SKM-1 treated with dmso at 0.1 percent for 144 hours (cell line): Measurements from ENCODE around the gene KRTAP10-1.
A peak's percentile ranks its signal among the peaks of the same experiment; 100 is the strongest.
"Not testable (repeated sequence)": the region's sequence is repeated elsewhere in the genome, so short reads cannot be mapped to it uniquely, and the experiment has no call there.

Experiments
- DNase-seq: peaks from one replicate; lab custom pipeline; 2025; ENCODE audit not compliant: unreplicated experiment; lab: John Stamatoyannopoulos, UW

KRTAP10-1 gene

GRCh38 chr21:44571844-44572782 is 32.1 kb upstream of the KRTAP10-1 start:
- DNase-seq, result no peak

DNA sequence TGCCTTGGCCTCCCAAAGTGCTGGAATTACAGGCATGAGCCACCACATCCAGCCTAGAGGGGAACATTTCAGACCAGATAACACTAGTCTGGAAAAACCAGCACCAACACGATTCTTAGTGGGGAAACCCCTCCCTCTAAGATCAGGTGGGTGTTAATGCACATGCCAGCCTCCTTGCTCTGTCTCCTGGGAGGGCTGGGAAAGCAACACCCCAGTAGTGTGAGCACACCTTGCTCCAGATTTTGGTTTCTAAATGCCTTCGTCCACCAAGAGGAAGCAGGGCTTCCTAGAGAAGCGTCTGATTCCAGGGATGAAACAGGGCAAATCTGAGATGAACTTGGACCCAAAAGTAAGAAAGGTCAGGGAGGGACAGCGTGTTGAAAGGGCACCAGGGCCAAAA is 31.3 kb upstream of the KRTAP10-1 start:
- no peak for DNase-seq

- DNase-seq, result no peak
Measured at GRCh38 chr21:44569861-44570517, 30.0 kb upstream of the KRTAP10-1 start.

- no peak for DNase-seq
Measured at GRCh38 chr21:44568667-44569556, 28.9 kb upstream of the KRTAP10-1 start.

DNA sequence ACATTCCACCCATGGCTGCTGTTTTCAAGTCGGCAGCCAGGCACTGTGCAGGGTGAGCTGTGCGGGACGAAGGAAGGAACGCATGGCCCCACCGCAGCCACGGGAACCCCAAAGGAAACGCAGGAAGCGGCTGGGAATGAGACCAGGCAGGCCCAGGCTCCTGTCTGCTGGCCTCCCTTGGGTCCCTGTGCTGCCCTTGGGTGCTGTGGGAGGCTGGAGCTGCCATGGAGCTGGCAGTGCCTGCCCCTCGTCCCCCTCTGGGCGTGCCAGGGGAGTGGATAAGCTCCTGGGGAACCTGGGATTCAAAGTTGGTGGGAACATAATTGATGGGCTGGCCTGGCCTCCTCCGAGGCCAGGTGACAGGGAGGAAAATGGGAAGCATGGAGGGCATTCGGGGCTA is 28.3 kb upstream of the KRTAP10-1 start:
- no peak for DNase-seq

DNA sequence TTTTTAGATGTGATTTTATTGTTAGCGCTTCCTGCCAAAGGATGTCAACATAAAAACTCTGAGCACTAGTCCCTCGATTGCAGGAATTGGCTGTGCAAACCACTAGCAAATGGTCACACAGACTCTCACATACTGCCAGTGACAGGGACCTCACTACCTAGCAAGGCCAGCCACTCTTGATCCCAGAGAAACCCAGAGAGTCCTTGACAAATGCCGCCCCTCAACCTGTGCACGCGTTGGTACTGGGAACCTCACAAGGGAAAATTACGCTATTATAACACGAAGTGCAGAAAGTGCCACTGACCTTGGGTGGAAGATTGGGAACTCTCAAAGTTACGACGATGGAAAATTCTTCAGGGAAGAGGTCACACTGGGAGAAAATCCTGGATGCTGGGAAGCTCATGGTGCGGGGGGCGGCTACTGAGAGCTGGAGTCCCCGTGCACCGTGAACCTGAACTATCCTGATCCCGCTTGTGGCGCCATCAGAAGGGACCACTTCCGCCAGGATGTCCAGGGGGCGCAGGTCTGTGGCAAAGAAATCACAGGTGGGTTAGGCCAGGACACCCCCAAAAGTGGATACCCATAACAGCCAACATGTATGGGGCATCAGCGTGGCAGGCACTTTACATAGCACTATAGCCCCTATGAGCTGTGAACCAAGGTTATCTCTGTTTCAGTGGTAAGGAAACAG is 27.6 kb upstream of the KRTAP10-1 start:
- no peak for DNase-seq

- DNase-seq, result peak; percentile 25
Measured at GRCh38 chr21:44566403-44566802, 26.4 kb upstream of the KRTAP10-1 start.

GRCh38 chr21:44564886-44565598 is 25.0 kb upstream of the KRTAP10-1 start:
- DNase-seq, result no peak

DNA sequence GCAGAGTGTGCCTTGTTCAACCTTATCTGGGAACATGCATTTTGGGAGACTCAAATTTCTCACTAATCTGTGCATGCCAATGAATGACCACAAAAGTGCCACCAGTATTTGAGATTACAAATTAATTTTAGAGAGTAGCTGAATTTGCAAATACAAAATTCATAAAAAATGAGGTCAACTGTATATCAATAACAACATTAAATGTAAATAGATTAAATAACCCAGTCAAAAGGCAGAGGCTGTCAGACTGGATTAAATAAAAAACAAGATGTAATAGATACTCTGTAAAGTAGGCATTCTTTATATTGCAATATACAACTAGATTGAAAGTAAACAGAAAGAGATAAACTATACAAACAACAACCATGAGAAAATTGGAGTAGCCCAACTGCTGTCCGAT is 24.1 kb upstream of the KRTAP10-1 start:
- no peak for DNase-seq

GRCh38 chr21:44558695-44559094 is 18.7 kb upstream of the KRTAP10-1 start, which contains the start of gene KRTAP10-3:
TSS of gene KRTAP10-3 (minus strand) at chr21:44558795. CDS start at chr21:44558715, 80 bp downstream.
- no peak for DNase-seq

- not testable (repeated sequence) for DNase-seq
Measured at GRCh38 chr21:44558329-44558675, 18.3 kb upstream of the KRTAP10-1 start.

DNA sequence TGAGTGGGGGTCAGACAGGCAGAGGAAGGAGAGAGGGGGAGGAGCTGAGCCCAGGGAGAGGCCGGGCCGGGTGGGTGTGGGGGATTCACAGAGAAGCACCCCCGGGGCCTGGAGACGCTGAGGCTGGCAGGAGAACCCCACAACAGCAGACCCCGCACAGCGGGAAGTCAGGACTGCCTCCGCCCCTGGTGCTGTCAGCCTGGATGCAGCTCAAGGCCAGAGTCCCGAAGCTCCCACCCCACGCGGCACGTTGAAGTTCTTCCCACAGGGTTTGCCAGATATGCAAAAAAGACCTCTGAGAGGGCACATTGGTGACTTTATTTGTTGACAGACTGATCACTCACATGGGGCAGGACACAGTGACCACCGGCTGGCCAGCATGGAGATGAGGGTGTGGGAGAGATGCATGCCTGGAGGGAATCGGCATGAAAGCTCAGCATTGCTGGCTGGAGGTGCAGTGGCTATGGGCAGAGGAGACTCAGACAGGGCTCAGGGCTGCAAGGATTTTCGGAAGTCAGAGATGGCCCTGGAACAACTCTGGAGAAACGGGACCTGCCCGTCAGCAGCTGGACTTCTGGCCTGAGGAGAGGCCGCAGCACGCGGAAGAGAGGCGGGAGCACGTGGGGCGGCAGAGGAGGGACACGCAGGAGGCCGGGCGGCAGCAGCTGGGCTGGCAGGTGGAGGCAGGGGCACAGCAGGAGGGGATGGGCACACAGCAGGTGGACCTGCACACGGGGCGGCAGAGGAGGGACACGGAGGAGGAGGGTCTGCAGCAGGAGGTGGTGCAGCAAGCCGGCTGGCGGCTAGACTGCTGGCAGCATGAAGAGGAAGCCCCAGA is 17.7 kb upstream of the KRTAP10-1 start:
- DNase-seq, result no peak

GRCh38 chr21:44556879-44557278 is 16.9 kb upstream of the KRTAP10-1 start:
- no peak for DNase-seq

DNA sequence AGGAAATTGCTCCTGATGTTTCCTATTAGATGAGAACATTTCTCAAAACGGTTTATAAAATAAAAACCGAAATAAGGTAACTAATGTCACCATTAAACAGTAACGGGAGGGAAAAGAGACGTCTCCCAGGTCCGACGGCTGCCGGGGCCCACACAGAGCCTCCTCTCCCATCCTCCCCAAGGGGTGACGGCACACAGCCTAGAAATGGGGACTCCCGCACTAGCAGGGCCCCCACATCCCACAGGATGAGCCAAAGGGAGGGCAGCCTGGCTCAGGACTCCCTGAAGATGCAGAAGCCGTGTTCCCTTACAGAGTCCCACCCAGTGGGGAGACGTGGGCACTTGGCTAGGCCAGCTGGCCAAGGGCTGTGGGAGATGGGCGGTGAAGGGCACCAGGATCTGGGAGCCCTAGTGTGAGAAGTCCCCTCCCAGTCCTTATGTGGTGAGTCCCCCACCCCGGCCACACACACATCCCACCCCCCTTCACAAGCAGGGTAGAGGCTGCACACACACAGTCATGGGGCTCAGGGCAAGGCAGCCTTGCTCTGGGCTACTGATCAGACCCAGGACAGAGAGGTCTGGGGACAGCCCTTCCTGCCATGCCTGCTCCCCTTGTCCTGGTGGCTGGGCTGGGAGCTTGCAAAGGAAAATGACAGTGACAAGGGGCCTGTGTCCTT is 15.3 kb upstream of the KRTAP10-1 start:
- DNase-seq, result no peak

- DNase-seq, result no peak
Measured at GRCh38 chr21:44552681-44553080, 12.7 kb upstream of the KRTAP10-1 start.

GRCh38 chr21:44552136-44552535 is 12.1 kb upstream of the KRTAP10-1 start:
- DNase-seq, result no peak

DNA sequence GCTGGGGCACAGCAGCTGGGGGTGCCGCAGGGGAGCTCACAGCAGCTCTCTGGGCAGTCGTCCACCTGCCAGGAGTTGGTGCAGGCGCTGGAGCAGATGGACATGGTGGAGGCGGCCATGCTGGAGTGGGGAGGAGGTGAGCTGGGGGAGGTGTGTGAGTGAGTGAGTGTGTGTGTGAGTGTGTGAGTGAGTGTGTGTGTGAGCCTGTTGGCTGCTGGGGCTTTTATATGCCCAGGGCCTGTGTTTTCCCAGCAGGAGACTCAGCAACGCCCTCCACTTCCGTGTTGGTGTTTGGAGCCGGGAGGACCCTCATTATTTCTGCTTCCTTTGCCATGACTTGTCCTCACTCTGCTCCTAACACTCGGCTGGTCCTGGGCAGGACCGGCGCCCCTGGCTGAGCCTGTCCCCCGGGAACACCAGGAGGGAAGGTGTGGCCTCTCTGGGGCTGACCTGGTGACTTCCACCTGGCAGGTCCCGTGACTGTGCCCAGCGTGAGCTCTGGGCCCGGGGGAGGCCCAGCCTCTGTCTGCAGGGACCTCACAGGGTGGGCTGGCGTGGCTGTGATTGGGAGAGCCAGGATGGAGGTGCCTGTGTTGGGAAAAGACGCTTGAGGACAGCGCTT is 11.5 kb upstream of the KRTAP10-1 start, which contains the start of gene KRTAP10-2:
Gene KRTAP10-2, minus strand, starts transcription at position 166 of the 622 bp plus-strand sequence. Its CDS starts 47 bp downstream, at position 119.
- DNase-seq, result no peak

DNA sequence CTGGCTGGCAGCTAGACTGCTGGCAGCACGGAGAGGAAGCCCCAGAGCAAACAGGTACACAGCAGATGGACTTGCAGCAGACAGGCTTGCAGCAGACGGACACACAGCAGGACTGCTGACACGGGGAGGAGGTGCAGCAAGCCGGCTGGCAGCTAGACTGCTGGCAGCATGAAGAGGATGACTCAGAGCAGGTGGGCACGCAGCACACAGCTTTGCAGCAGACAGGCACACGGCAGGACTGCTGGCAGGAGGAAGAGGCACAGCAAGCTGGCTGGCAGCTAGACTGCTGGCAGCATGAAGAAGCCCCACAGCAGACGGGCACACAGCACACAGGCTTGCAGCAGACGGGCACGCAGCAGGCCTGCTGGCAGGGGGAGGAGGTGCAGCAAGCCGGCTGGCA is 10.8 kb upstream of the KRTAP10-1 start:
- DNase-seq, result no peak
